AML-193 (cell line): Measurements from ENCODE around the gene SMURF1.

ENCODE experiments used
- DNase-seq, 2 experiments: peaks; one replicate each; lab custom pipeline; 2025; lab: John Stamatoyannopoulos, UW

Gene SMURF1

GRCh38 chr7:98988641-98989040 is 155.3 kb downstream of the SMURF1 start:
- no peak for DNase-seq

GRCh38 chr7:98985945-98986344 is 158.0 kb downstream of the SMURF1 start:
- no peak for DNase-seq

- DNase-seq = no peak
Observed at GRCh38 chr7:98985406-98985805, 158.5 kb downstream of the SMURF1 start.

GRCh38 chr7:98984126-98984525 is 159.8 kb downstream of the SMURF1 start:
- DNase-seq = no peak

GRCh38 chr7:98982686-98983085 is 161.2 kb downstream of the SMURF1 start:
- DNase-seq = no peak

GRCh38 chr7:98981701-98982100 is 162.2 kb downstream of the SMURF1 start:
- DNase-seq = no peak

- no peak for DNase-seq
Observed at GRCh38 chr7:98978672-98979071, 165.2 kb downstream of the SMURF1 start.
